K562 (cell line): ENCODE results near the gene F12. TPM values are rescaled to one million over a fixed set of nuclear protein-coding genes. Genes with fewer than 3 reads are reported as not detected.

Source experiments
- ARID1B ChIP-seq: fragments of 450-650 bp; IDR thresholded peaks from 2 replicates; pipeline ENCODE4 v1.6.1; 2016; ENCODE audit warnings: antibody characterized with exemption, mild to moderate bottlenecking, inconsistent platforms
- E2F3 ChIP-seq: fragments of 250-450 bp; sonication (Bioruptor Pico); IDR thresholded peaks from 2 replicates; pipeline ENCODE4 v1.4.0; 2020; ENCODE audit warnings: mild to moderate bottlenecking
- HMGN3 ChIP-seq: IDR thresholded peaks from 2 replicates; pipeline ENCODE4 v1.6.1; 2011; ENCODE audit warnings: borderline replicate concordance, low read depth, mild to moderate bottlenecking, mixed read lengths, low read length; ENCODE audit not compliant: insufficient read length; ENCODE audit errors: extremely low read depth
- HNRNPH1 ChIP-seq: fragments of 200-400 bp; formaldehyde crosslinking; optimal IDR thresholded peaks from 2 replicates; pipeline ENCODE3; 2017; ENCODE audit warnings: low read depth, mild to moderate bottlenecking, low read length, moderate library complexity
- JUND ChIP-seq, 2 experiments: IDR thresholded peaks; 2 replicates in 1 of 2; 3 replicates in 1 of 2; pipeline ENCODE4 v1.6.1; 2011; ENCODE audit warnings: borderline replicate concordance in 2 of 2, low read depth in 2 of 2, low read length in 2 of 2, improper control_type of control experiment in 1 of 2, missing biosample characterization in 1 of 2, missing genetic modification characterization in 1 of 2, missing genetic modification reagents in 1 of 2
- RBM14 ChIP-seq: fragments of 200-400 bp; formaldehyde crosslinking; IDR thresholded peaks from 2 replicates; pipeline ENCODE4 v1.6.1; 2018; ENCODE audit warnings: low read depth, mild to moderate bottlenecking, low read length, moderate library complexity, borderline replicate concordance; ENCODE audit not compliant: insufficient read depth
- SMARCA4 ChIP-seq: fragments of 450-650 bp; IDR thresholded peaks from 2 replicates; pipeline ENCODE4 v1.6.1; 2016
- SMARCA5 ChIP-seq: fragments of 450-650 bp; IDR thresholded peaks from 2 replicates; pipeline ENCODE4 v1.6.1; 2016
- SP1 ChIP-seq: sonication (generic); formaldehyde crosslinking; IDR thresholded peaks from 2 replicates; pipeline ENCODE4 v1.8.1; 2022; ENCODE audit warnings: mild to moderate bottlenecking, missing genetic modification reagents
- SRF ChIP-seq, 2 experiments: fragments of 250-450, 450-650 bp in 1 of 2; sonication (Bioruptor Pico) in 1 of 2; sonication (generic) in 1 of 2; formaldehyde crosslinking; IDR thresholded peaks; 2 replicates each; pipeline versions ENCODE4 v1.5.0 to v1.5.1; 2020 to 2022; ENCODE audit warnings: mild to moderate bottlenecking in 1 of 2, missing genetic modification reagents in 1 of 2
- WHSC1 ChIP-seq: IDR thresholded peaks from one replicate; pipeline ENCODE4 v1.6.1; 2012; ENCODE audit warnings: low read length, control low read depth, inconsistent platforms
- polyA plus RNA-seq, 8 experiments: library from polyadenylated mRNA; depleted of rRNA in 4 of 8; stranded (reverse) in 5 of 8; unstranded in 3 of 8; fragments of >200 nt; fragmentation: Nextera tagmentation in 2 of 8; fragmentation: Illumina TruSeq in 1 of 8; extraction: Ambion mirVana in 2 of 8; extraction: Trizol in 1 of 8; gene quantifications; 2 replicates each; pipeline versions ENCODE4 v1.2.1 to v1.2.3, GENCODE V29; 2011 to 2014; ENCODE audit warnings: inconsistent platforms in 1 of 8, missing spikeins in 1 of 8
- total RNA-seq, 7 experiments: library from RNA; depleted of rRNA in 6 of 7; stranded (reverse); fragments of >200 nt in 6 of 7; fragmentation: Illumina TruSeq in 2 of 7; extraction: Trizol in 2 of 7; gene quantifications; 2 replicates each; pipeline versions ENCODE4 v1.2.1 to v1.2.3, GENCODE V29; 2011 to 2021; ENCODE audit warnings: low replicate concordance in 1 of 7
- TF ChIP-seq, protein P1 (sequence below), 2 experiments: fragments of 450-650 bp; IDR thresholded peaks; 2 replicates each; pipeline ENCODE4 v1.6.1; 2016; ENCODE audit warnings: mild to moderate bottlenecking in 2 of 2, borderline replicate concordance in 1 of 2, low read depth in 1 of 2, moderate library complexity in 1 of 2
- TF ChIP-seq, protein P2 (sequence below): fragments of 450-650 bp; conservative IDR thresholded peaks from 2 replicates; pipeline ENCODE4 v1.6.1; 2016; ENCODE audit warnings: missing genetic modification characterization, low read depth, mild to moderate bottlenecking, missing compliant biosample characterization, moderate library complexity
- TF ChIP-seq, protein P3 (sequence below): fragments of 250-450 bp; sonication (Bioruptor Pico); IDR thresholded peaks from 2 replicates; pipeline ENCODE4 v1.5.0; 2021
- TF ChIP-seq, protein P4 (sequence below): fragments of 250-450 bp; sonication (Bioruptor Pico); IDR thresholded peaks from 2 replicates; pipeline ENCODE4 v1.8.0; 2022; ENCODE audit warnings: moderate library complexity, mild to moderate bottlenecking, inconsistent platforms

F12 gene
- total and polyA plus RNA-seq, 9 of the 15 experiments (the other 6 are each of a cell fraction or from before 2014, with no cell fraction given) = 0.59 to 18.3 (median 3.6) TPM

DNA sequence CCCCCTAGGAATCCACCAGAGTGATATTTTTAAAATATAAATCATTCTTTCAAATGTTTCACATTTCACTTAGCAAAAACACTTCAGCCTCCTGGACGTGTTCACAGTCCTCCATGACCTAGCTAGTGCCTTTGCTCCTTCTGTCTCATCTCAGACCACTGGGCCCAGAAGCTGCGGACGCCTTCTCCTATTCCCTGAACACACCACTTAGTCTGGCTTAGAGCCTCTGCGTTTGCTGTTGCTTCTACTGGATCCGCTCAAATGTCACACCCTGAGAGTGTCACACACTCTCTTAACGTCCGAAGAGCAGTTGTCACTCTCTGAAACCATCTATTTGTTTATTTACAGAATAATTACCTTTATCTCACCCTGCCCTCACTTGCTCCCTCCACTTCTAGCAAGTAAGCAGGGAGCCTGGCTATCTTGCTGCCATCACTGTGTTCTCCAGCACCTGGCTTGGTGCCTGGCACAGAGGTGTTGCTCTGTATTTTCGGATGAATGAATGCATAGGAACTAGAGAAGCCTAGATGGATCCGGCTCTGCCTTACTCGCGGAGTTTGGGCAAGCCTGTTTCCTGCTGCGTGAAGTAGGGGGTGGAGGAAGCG lies 15.9 kb upstream of the F12 start (continued):
- TF ChIP-seq, protein P1, sequence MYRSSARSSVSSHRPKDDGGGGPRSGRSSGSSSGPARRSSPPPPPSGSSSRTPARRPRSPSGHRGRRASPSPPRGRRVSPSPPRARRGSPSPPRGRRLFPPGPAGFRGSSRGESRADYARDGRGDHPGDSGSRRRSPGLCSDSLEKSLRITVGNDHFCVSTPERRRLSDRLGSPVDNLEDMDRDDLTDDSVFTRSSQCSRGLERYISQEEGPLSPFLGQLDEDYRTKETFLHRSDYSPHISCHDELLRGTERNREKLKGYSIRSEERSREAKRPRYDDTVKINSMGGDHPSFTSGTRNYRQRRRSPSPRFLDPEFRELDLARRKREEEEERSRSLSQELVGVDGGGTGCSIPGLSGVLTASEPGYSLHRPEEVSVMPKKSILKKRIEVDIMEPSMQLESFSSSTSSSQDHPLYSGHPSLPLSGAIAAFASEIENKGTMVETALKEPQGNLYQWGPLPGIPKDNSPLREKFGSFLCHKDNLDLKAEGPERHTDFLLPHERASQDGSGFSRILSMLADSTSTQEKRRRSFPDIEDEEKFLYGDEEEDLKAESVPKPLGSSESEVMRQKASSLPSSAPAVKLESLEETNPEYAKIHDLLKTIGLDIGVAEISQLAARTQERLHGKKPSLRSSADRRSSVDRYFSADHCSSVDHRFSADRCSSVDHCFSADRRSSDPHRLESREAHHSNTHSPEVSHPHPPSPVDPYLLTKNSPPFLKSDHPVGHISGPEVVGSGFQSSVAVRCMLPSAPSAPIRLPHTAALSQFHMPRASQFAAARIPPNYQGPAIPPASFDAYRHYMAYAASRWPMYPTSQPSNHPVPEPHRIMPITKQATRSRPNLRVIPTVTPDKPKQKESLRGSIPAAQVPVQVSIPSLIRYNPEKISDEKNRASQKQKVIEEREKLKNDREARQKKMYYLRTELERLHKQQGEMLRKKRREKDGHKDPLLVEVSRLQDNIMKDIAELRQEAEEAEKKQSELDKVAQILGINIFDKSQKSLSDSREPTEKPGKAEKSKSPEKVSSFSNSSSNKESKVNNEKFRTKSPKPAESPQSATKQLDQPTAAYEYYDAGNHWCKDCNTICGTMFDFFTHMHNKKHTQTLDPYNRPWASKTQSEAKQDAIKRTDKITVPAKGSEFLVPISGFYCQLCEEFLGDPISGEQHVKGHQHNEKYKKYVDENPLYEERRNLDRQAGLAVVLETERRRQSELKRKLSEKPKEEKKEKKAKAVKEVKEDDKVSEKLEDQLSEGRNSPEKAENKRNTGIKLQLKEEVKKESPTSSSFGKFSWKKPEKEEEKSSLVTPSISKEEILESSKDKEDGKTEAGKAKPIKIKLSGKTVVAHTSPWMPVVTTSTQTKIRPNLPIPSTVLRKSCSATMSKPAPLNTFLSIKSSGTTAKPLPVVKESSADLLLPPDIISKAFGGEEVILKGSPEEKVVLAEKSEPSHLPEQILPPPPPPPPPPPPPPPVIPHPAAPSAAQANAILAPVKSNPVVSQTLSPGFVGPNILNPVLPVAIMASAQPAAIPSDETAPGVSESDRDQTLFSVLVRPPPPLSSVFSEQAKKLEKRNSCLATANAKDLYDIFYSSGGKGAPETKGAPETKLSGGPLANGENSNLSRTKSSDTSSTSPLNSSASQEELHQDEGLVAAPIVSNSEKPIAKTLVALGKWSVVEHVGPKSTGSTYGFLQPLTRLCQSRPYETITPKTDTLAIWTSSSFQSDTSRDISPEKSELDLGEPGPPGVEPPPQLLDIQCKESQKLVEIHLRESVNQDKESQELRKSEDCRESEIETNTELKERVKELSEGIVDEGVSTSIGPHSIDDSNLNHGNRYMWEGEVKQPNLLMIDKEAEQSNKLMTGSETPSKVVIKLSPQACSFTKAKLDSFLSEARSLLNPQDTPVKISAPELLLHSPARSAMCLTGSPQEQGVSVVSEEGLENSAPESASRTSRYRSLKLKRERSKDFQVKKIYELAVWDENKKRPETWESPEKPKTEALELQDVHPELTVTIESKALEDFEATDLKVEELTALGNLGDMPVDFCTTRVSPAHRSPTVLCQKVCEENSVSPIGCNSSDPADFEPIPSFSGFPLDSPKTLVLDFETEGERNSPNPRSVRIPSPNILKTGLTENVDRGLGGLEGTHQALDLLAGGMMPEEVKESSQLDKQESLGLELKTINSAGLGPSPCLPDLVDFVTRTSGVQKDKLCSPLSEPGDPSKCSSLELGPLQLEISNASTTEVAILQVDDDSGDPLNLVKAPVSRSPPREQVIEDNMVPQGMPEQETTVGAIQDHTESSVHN (IDR thresholded peaks at IDR 0.05; ENCODE audit: borderline replicate concordance in 1 of 2, low read depth in 1 of 2) = no peak
- TF ChIP-seq WHSC1 (no peak), SMARCA4 (peak; percentile 43; the same call in 1 of the 2 replicates), RBM14 (no peak), HNRNPH1 (no peak), E2F3 (CRISPR knock-in tag) (no peak), JUND (IDR thresholded peaks at IDR 0.05; ENCODE audit: borderline replicate concordance, low read depth, low read length) (no peak), JUND (tag; IDR thresholded peaks at IDR 0.05; ENCODE audit: borderline replicate concordance, low read depth, low read length) (0 out of 3 replicates have a peak, but pooled peaks have one; percentile 35), SRF (CRISPR knock-in tag; IDR thresholded peaks at IDR 0.05) (no peak), SP1 (CRISPR knock-in tag) (no peak), SMARCA5 (peak; percentile 94), ARID1B (peak; percentile 60; the same call in 1 of the 2 replicates), HMGN3 (no peak)
- TF ChIP-seq, protein P2, sequence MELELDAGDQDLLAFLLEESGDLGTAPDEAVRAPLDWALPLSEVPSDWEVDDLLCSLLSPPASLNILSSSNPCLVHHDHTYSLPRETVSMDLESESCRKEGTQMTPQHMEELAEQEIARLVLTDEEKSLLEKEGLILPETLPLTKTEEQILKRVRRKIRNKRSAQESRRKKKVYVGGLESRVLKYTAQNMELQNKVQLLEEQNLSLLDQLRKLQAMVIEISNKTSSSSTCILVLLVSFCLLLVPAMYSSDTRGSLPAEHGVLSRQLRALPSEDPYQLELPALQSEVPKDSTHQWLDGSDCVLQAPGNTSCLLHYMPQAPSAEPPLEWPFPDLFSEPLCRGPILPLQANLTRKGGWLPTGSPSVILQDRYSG = no peak
- TF ChIP-seq, protein P3, sequence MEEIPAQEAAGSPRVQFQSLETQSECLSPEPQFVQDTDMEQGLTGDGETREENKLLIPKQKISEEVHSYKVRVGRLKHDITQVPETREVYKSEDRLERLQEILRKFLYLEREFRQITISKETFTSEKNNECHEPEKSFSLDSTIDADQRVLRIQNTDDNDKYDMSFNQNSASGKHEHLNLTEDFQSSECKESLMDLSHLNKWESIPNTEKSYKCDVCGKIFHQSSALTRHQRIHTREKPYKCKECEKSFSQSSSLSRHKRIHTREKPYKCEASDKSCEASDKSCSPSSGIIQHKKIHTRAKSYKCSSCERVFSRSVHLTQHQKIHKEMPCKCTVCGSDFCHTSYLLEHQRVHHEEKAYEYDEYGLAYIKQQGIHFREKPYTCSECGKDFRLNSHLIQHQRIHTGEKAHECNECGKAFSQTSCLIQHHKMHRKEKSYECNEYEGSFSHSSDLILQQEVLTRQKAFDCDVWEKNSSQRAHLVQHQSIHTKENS = no peak
- TF ChIP-seq, protein P4, sequence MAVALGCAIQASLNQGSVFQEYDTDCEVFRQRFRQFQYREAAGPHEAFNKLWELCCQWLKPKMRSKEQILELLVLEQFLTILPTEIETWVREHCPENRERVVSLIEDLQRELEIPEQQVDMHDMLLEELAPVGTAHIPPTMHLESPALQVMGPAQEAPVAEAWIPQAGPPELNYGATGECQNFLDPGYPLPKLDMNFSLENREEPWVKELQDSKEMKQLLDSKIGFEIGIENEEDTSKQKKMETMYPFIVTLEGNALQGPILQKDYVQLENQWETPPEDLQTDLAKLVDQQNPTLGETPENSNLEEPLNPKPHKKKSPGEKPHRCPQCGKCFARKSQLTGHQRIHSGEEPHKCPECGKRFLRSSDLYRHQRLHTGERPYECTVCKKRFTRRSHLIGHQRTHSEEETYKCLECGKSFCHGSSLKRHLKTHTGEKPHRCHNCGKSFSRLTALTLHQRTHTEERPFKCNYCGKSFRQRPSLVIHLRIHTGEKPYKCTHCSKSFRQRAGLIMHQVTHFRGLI (CRISPR knock-in tag) = no peak
